WTC11 (cell line): Measurements from ENCODE around the gene SH3D21. TPM values are rescaled to one million over a fixed set of nuclear protein-coding genes. Genes with fewer than 3 reads are reported as not detected.

Experiments used
- ATAC-seq: fragments of 200-7000 bp; cut with Tn5 transposase; 2 replicates; pipeline ENCODE4 v1.10.0; 2021; ENCODE audit warnings: mild to moderate bottlenecking, moderate library complexity
- CTCF ChIA-PET: fragments of 300-600 bp; sonication (Branson Sonifier 250); formaldehyde crosslinking; loops from one replicate; lab custom pipeline; 2021; ENCODE audit warnings: antibody characterized with exemption; lab: Charles Lee
- POLR2A ChIA-PET: fragments of 350-600 bp; sonication (Branson Sonifier 250); formaldehyde crosslinking; loops from one replicate; lab custom pipeline; 2021; ENCODE audit warnings: antibody characterized with exemption; lab: Charles Lee
- DNase-seq: peaks from one replicate; pipeline ENCODE4 v3.0.0; 2021; ENCODE audit warnings: low spot score
- H3K27ac Mint-ChIP-seq: 2 replicates; pipeline ENCODE4 v1.8.0; 2021; ENCODE audit warnings: mixed read lengths
- H3K27me3 Mint-ChIP-seq: 2 replicates; pipeline ENCODE4 v1.8.0; 2021; ENCODE audit warnings: low read depth, mild to moderate bottlenecking, moderate library complexity, mixed read lengths
- H3K36me3 Mint-ChIP-seq: 2 replicates; pipeline ENCODE4 v1.8.0; 2021; ENCODE audit warnings: mixed read lengths
- H3K4me1 Mint-ChIP-seq: 2 replicates; pipeline ENCODE4 v1.8.0; 2022; ENCODE audit warnings: mixed read lengths
- H3K4me3 Mint-ChIP-seq: 2 replicates; pipeline ENCODE4 v1.8.0; 2021; ENCODE audit warnings: mild to moderate bottlenecking, moderate library complexity, mixed read lengths
- H3K9me3 Mint-ChIP-seq: 2 replicates; pipeline ENCODE4 v1.8.0; 2021; ENCODE audit warnings: mixed read lengths
- CDX4 ChIP-seq: fragments of 250-450 bp; sonication (Bioruptor Pico); IDR thresholded peaks from 2 replicates; pipeline ENCODE4 v1.9.0; 2021; ENCODE audit warnings: moderate library complexity, mild to moderate bottlenecking, inconsistent platforms, borderline replicate concordance
- ESRRA ChIP-seq: sonication (generic); formaldehyde crosslinking; IDR thresholded peaks from 2 replicates; pipeline ENCODE4 v1.8.1; 2022; ENCODE audit warnings: mild to moderate bottlenecking, missing genetic modification reagents, borderline replicate concordance
- FOXJ3 ChIP-seq: sonication (generic); formaldehyde crosslinking; IDR thresholded peaks from 2 replicates; pipeline ENCODE4 v1.9.0; 2021; ENCODE audit warnings: missing genetic modification reagents, mild to moderate bottlenecking, borderline replicate concordance
- JUN ChIP-seq: sonication (generic); formaldehyde crosslinking; IDR thresholded peaks from 2 replicates; pipeline ENCODE4 v1.8.0; 2023; ENCODE audit warnings: mild to moderate bottlenecking, missing genetic modification reagents
- PRRX2 ChIP-seq: fragments of 250-450 bp; sonication (Bioruptor Pico); IDR thresholded peaks from 2 replicates; pipeline ENCODE4 v1.8.0; 2021; ENCODE audit warnings: mild to moderate bottlenecking
- ZNF219 ChIP-seq: sonication (generic); formaldehyde crosslinking; IDR thresholded peaks from 2 replicates; pipeline ENCODE4 v1.8.0; 2023; ENCODE audit warnings: missing genetic modification reagents, mild to moderate bottlenecking, borderline replicate concordance
- ZNF263 ChIP-seq: sonication (generic); formaldehyde crosslinking; IDR thresholded peaks from 2 replicates; pipeline ENCODE4 v1.8.1; 2022; ENCODE audit warnings: low read depth, mild to moderate bottlenecking, moderate library complexity, missing genetic modification reagents
- ZNF532 ChIP-seq: fragments of 250-450 bp; sonication (Bioruptor Pico); IDR thresholded peaks from 2 replicates; pipeline ENCODE4 v1.9.0; 2021; ENCODE audit warnings: mild to moderate bottlenecking, borderline replicate concordance
- total RNA-seq: library from RNA; stranded (reverse); gene quantifications from 3 replicates; pipeline ENCODE4 v1.2.3, GENCODE V29; 2021
- TF ChIP-seq, protein P1 (sequence below): sonication (generic); formaldehyde crosslinking; IDR thresholded peaks from 2 replicates; pipeline ENCODE4 v1.8.1; 2023; ENCODE audit warnings: mild to moderate bottlenecking, missing genetic modification reagents, moderate library complexity
- TF ChIP-seq, protein P2 (sequence below): sonication (generic); formaldehyde crosslinking; IDR thresholded peaks from 2 replicates; pipeline ENCODE4 v1.8.1; 2022; ENCODE audit warnings: low read depth, mild to moderate bottlenecking, moderate library complexity, missing genetic modification reagents, borderline replicate concordance
- TF ChIP-seq, protein P3 (sequence below): fragments of 250-450 bp; sonication (Bioruptor Pico); conservative IDR thresholded peaks from 2 replicates; pipeline ENCODE4 v1.9.0; 2021; ENCODE audit warnings: mild to moderate bottlenecking

The SH3D21 gene
- total RNA-seq, 1 experiment from 2014 or later, result 22.1 TPM

- Mint-ChIP-seq H3K4me1 (peaks cover 17% of the 10 kb centered on the region), H3K4me3 (peak overlapping the region; percentile 99), H3K36me3 (peaks cover 32% of the 10 kb centered on the region), H3K27me3 (no peaks in the 10 kb centered on the region), H3K27ac (no peak overlapping the region), H3K9me3 (no peaks in the 10 kb centered on the region)
- POLR2A ChIA-PET, result interaction anchor here (1.0 to 2.6 kb wide), 6 partner anchors 9 to 158 kb away, joined by 3 to 77 read pairs (median 6); partner anchors contain the start of genes EVA1B and TRAPPC3
- no peak for TF ChIP-seq CDX4 (CRISPR knock-in tag)
- ATAC-seq (no peak), DNase-seq (no peak)
- CTCF ChIA-PET, result interaction anchor here (1.4 to 2.3 kb wide), 8 partner anchors 15 to 173 kb away, joined by 3 to 32 read pairs (median 13); partner anchors contain the start of genes EVA1B and TRAPPC3
These were observed 1.6 kb downstream of the SH3D21 start for GRCh38 chr1:36307601-36308330.

- no peaks in the 10 kb centered on the region for H3K9me3 Mint-ChIP-seq
- CTCF ChIA-PET, result interaction anchor here (0.7 to 1.2 kb wide), 3 partner anchors 9 to 206 kb away, joined by 3 read pairs; no protein-coding TSS in a partner anchor
- DNase-seq (no peak), ATAC-seq (no peak)
- no peaks in the 10 kb centered on the region for H3K27me3 Mint-ChIP-seq
- H3K4me1 Mint-ChIP-seq, result peaks cover 17% of the 10 kb centered on the region
- no peak overlapping the region for H3K27ac Mint-ChIP-seq
- TF ChIP-seq PRRX2 (CRISPR knock-in tag), result no peak
- TF ChIP-seq, protein P1, sequence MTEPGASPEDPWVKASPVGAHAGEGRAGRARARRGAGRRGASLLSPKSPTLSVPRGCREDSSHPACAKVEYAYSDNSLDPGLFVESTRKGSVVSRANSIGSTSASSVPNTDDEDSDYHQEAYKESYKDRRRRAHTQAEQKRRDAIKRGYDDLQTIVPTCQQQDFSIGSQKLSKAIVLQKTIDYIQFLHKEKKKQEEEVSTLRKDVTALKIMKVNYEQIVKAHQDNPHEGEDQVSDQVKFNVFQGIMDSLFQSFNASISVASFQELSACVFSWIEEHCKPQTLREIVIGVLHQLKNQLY, result no peak
- POLR2A ChIA-PET, result no interaction called here
- H3K4me3 Mint-ChIP-seq, result no peak overlapping the region
- peaks cover 24% of the 10 kb centered on the region for H3K36me3 Mint-ChIP-seq
These were observed 3.2 kb downstream of the SH3D21 start for GRCh38 chr1:36309397-36309796.

DNA sequence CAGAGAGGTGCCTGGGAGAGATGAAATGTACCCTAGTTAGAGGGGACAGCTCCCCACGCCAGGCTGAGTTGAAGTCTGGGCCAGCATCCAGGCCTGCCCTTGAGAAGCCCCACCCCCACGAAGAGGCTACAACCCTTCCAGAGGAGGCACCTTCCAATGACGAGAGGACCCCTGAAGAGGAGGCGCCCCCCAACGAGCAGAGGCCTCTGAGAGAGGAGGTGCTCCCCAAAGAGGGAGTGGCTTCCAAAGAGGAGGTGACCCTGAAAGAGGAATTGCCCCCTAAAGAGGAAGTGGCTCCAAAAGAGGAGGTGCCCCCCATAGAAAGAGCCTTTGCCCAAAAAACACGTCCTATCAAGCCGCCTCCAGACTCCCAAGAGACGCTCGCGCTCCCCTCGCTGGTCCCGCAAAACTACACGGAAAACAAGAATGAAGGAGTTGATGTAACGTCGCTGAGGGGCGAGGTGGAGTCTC, 14.2 kb downstream of the SH3D21 start:
- ChIA-PET POLR2A (interaction anchor here (0.5 to 7.3 kb wide), 5 partner anchors 14 to 137 kb away, joined by 4 to 77 read pairs (median 8); partner anchors contain the start of genes SH3D21 and STK40), CTCF (interaction anchor here (0.6 to 4.8 kb wide), 6 partner anchors 14 to 133 kb away, joined by 3 to 32 read pairs (median 4); partner anchors contain the start of genes OSCP1, SH3D21 and THRAP3)
- Mint-ChIP-seq H3K27me3 (peaks cover 10% of the 10 kb centered on the region), H3K9me3 (no peaks in the 10 kb centered on the region), H3K4me1 (peaks cover 22% of the 10 kb centered on the region), H3K27ac (peak overlapping the region; percentile 97), H3K36me3 (peaks cover 12% of the 10 kb centered on the region), H3K4me3 (peak overlapping the region; percentile 89)
- DNase-seq (no peak), ATAC-seq (no peak)
- peak; percentile 18; the same call in 1 of the 2 replicates for TF ChIP-seq ZNF263 (CRISPR knock-in tag)
- TF ChIP-seq, protein P2, sequence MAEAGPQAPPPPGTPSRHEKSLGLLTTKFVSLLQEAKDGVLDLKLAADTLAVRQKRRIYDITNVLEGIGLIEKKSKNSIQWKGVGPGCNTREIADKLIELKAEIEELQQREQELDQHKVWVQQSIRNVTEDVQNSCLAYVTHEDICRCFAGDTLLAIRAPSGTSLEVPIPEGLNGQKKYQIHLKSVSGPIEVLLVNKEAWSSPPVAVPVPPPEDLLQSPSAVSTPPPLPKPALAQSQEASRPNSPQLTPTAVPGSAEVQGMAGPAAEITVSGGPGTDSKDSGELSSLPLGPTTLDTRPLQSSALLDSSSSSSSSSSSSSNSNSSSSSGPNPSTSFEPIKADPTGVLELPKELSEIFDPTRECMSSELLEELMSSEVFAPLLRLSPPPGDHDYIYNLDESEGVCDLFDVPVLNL, result no peak
- TF ChIP-seq, protein P3, sequence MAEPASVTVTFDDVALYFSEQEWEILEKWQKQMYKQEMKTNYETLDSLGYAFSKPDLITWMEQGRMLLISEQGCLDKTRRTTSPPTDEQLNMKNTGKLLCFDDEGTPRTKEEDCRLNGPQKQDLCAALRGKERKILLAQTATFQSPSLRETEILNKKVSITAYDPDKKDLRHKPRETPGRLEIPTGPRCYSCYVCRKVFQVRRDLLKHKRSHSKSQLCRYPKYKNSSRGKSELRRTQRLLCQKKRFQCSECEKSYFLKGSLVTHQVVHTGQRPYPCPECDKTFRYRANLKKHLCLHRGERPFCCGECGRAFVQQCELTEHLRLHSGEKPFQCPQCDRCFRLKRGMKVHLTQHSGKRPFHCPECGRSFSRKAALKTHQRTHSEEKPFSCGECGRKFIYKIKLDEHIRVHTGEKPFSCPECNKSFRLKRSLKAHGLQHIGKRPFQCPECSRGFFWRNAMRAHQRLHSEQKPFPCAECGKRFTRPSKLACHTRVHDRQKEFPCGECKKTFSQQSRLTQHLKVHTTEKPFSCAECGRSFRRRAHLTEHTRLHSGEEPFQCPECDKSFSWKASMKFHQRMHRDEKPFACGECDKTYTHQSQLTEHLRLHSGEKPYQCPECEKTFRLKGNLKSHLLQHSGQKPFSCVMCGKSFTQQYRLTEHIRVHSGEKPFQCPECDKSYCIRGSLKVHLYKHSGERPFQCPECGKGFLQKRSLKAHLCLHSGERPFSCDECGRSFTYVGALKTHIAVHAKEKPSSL (CRISPR knock-in tag), result no peak

DNA sequence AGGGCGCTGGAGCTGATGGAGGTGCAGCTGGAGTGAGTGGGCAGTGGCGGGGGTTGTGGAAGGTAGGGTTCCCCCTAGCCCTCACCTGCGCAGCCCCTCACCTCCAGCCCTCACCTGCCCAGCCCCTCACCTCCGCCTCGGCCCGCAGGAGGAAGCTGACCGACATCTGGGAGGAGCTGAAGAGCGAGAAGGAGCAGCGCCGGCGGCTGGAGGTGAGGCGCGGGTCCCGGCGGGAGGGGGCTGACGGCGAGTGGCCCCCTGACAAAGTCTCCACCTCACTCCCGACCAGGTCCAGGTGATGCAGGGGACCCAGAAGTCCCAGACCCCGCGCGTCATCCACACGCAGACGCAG, 14.6 kb downstream of the SH3D21 start:
- Mint-ChIP-seq H3K9me3 (no peaks in the 10 kb centered on the region), H3K4me1 (peaks cover 24% of the 10 kb centered on the region), H3K27ac (peak overlapping the region; percentile 97), H3K4me3 (peak overlapping the region; percentile 89), H3K27me3 (peaks cover 10% of the 10 kb centered on the region), H3K36me3 (peaks cover 9% of the 10 kb centered on the region)
- TF ChIP-seq ZNF263 (CRISPR knock-in tag), result 0 out of 2 replicates have a peak, but pooled peaks have one; percentile 8
- 0 out of 2 replicates have a peak, but pooled peaks have one; percentile 11 for TF ChIP-seq ESRRA
- no peak for TF ChIP-seq ZNF219 (CRISPR knock-in tag)
- TF ChIP-seq JUN (CRISPR knock-in tag), result peak; percentile 34; the same call in 1 of the 2 replicates
- no peak for TF ChIP-seq ZNF532 (CRISPR knock-in tag)
- TF ChIP-seq FOXJ3 (CRISPR knock-in tag), result no peak
- POLR2A ChIA-PET, result interaction anchor here (0.5 to 7.3 kb wide), 7 partner anchors 14 to 171 kb away, joined by 3 to 77 read pairs (median 8); partner anchors contain the start of genes SH3D21 and STK40
- peak; percentile 56 for DNase-seq
- ATAC-seq, result peak; percentile 4
- CTCF ChIA-PET, result interaction anchor here (0.6 to 4.8 kb wide), 6 partner anchors 14 to 133 kb away, joined by 3 to 32 read pairs (median 4); partner anchors contain the start of genes OSCP1, SH3D21 and THRAP3
